Amygdala (tissue), 56 donors: Measurements from ENCODE around the gene N4BP2L1.

Experiments used
- DNase-seq, 56 donors: peaks; one replicate each; lab custom pipeline; 2025; lab: John Stamatoyannopoulos, UW

Gene N4BP2L1

DNA sequence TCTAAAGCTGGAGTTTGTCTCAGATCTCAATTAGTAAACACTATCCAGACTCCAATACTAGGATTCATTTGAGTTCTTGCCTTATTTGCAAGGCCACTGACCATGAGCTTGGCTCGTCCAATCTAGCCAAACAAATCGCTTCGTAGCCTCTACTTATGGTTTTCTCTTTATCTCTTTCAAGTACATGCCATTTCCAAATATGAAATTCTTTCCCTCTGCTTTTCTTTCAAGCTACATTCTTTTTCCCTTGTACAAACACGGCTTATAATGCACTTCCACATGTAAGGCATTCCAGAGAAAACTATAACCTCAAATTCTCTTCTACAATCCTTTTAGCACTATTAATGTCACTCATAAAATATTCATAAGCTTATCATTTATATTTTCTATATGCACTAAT is 10.9 kb upstream of the N4BP2L1 start:
- no peak for DNase-seq

DNA sequence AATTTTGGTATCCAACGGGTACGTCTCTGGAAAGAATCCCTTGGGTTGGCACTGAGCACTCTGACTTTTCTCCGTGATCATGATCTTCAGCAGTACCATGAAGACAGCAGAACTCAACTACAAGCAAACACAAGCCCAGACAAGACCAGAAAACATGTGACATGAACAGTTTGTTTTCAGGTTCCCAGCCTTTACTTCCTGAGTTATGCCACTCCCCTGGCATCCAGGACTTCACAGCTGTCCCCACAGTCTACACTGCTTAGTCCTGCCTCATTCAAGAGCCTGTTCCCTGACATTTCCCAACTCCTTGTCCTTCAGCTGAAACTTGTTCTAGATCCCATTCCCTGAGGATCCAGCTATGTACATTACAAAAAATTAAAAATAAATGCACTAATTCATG is 4.9 kb upstream of the N4BP2L1 start:
- DNase-seq, result no peak

DNA sequence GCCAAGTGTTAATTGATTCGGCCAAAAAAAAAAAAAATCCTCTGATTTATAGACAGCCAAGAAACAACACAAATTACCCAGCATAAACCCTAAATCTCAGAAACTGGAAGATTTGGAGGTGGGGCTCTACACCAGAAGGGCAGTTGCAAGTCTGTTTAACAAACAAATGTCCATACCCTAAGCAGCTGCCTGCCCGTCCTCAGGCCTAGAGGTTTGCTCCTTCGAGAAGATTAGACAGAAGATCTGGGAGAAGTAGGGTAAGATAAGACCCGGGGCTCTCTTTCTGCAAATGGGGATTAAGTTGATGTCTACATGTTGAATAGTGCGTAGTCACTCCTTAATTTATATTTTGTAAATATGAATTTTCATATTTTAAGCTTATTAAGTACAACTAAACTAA is 3.4 kb upstream of the N4BP2L1 start:
- DNase-seq, result no peak

DNA sequence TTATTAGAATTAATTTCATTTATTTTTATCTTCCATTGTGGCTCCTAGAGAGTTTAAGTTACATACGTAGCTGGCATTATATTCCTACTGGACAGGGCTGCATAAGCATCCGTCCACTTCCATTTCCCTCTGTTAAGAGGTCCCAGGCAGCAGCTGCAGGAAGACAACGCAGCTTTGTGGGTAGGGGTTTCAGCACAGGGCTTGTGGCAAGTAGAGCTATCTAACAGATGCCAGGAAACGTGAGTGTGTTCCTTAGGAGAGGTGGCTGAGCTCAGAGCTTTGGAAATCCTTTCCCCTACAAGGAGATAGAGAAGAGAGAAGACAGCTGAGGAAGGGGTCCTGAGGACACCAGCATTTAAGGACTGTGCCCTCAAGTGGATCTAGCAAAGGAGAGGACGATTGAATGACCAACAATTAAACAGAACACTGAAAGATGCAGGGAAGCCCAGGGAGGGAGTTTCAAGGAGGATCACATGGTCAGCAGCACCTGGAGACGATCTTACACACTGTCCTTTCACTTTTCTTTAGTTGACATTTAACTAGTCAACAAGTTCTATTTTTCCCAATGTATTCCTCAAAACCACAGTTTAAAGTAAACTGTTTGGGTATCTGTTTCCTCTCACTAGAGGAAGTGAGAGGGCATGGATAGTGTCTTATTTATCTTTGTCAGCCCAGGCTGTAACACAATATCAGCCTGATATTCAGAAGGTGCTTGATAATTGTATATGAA is 2.3 kb upstream of the N4BP2L1 start:
- peak in 1 of 56 donors; percentile 5 for DNase-seq

DNA sequence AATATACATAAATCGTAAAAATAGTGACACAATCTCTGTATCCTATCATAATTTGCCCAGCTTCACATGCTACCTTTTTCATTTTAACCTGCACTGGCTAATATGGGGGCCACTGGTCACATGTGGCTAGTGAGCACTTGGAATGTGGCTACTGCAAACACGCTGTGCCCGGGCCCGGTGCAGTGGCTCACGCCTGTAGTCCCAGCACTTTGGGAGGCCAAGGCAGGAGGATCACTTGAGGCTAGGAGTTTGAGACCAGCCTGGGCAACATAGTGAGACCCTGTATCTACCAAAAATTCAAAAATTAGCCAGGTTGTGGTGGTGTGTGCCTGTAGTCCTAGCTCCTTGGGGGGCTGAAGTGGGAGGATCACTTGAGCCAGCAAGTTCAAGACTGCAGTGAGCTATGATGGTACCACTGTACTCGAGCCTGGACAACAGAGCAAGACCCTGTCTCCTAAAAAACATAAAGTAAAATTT is 1.5 kb upstream of the N4BP2L1 start:
- no peak for DNase-seq

DNA sequence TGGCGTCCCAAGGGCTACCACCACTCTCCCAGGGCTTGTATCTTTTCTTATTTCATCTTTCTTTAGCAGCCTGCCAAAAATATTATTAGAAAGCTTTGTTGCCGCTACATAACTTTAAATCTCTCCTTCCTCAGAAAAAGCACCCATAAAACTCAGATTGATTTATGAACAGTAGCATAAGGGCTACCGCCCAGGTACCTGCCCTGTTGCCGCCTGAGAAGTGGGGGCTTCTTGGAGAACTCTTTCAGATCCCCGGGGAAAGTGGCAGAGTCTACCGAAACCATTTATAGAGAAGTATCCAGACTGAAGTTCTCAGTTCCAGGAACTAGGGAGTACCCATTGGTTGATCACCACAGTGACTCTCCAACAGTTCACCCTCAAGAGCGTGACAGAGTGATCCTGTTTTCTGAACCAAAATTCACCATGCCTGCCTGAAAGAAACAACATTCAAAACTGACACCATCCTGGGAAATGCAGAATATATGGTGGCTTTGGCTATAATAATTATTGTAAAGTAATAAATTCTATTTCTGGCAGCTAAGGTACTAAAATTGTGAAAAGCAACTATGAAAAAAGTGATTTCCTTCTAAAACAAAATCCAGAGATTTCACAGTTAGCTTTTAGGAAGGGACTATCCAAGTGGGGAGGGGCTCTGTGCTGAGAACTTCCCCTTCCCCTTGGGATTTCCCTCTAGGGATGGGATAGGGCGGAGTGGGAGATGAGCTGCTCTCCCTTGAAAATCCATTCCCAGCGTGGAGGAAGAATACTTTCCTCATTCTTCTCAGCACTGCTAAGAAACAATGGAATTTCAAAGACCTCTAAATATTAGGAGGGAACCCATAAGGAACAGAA is 877 bp upstream of the N4BP2L1 start:
- DNase-seq, result peak in 1 of 56 donors; percentile 45

DNA sequence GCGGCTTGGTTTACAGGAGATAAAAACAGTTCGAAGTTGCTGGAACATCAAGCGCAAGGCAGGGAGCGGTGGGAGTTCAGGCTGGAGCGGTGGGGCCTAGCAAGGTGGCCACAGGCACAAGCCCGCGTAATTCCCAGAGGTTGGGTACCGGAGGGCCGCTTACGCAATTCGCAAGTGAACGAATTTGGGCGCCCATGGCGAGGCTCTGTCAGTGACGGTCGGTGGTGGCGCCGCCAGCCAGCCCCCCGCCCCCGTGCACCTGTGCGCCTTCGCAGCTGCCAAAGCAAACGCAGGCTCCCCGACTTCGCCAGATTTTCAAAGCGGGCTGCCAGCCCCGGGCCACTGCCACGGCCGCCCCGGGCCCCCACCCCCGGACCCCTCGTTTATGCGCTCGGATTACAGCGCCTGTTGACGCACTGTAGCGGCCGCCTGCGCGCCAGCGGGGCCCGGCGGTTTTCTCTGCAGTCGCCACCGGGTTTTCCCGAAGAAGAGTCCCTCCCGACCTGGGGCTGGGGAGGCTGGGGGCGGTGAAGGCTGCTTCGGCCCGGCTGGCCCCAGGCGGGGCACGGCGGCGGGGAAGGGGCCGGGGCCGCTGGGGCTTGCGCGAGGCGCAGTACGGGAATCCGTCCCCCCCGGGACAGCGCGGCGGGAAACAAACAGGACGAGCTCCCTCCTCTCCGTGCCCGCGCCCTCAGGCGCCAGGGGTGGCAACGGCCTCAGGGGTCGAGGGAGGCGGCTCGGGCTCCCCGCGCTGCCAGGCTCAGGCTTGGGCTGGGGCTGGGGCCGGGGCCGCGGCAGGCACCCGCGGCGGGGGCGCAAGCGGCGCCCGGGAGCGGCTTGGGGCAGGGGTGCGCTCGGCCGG is 709 bp downstream of the N4BP2L1 start:
- DNase-seq, result peak in 40 of 56 donors; percentile 5 to 76 (median 46)

DNA sequence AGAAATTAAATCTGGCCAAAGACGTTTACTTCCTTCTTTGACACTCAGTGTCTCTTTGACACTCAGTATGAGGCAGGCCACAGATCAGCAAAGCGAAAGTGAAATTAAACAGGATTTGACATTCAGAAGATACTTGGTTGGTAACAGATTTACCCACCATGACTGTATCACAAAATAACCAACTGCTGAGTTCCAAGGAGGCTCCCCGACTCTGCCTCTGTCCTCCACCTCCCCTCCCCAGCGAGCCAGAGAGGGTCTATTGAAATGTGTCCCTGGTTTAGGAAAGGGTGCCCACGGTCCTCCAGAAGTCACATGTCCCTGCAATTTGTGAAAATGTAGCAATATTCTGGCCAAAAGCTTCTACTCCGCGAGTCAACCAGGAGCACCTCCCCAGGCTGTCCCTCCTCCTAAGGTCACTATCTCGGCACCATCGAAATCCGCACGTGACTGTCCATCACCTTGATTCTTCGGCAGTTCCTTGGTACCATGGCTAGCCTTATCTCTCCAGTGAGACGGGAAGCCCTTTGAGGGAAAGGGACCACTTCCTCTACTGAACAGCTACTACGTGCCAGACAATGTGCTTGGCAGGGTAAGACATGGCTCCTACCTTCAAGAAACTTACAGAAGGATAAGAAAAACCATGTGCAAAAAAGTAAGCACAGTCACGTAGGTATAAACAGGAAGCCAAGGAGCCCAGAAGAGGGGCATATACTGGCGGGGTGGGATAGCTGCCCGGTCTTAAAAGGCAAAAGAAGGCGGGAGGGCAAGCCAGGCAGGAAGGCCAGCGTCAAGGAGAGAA is 1.5 kb downstream of the N4BP2L1 start:
- DNase-seq, result peak in 4 of 56 donors; percentile 10 to 47 (median 26)

DNA sequence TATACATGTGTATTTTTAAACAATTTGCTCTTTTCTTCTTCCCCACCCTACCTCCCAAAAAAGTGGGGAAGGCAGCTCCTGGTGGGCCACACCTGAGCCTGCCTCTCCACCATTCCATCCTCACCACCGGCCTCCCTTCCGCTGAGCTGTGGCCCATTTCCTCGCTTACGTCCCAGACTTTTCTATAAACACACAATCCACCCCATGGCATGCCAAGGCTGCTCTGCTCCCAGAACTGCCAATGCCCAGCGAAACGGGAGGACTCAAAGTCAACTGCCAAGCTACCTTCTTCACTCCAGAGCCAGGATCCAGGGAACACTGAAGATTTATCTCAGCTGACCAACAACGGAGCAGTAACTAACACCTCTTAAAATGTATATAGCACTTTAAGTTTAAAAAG is 2.8 kb downstream of the N4BP2L1 start:
- peak in 2 of 56 donors; percentile 9 to 41 for DNase-seq

DNA sequence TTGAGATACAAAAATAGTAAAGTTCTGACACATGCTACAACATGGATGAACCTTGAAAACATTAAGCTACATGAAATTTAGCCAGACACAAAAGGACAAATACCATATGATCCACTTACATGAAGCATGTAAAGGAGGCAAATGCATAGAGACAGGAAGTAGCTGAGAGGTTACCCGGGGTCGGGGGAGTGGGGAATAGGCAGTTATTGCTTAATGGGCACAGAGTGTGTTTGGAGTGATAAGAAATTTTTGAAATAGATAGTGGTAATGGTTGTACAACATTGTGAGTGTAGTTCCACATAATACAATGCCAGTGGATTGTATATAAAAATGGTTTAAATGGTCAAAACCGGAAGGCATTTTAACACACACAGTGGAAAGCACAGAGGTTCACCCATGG is 4.3 kb downstream of the N4BP2L1 start:
- DNase-seq, result no peak

DNA sequence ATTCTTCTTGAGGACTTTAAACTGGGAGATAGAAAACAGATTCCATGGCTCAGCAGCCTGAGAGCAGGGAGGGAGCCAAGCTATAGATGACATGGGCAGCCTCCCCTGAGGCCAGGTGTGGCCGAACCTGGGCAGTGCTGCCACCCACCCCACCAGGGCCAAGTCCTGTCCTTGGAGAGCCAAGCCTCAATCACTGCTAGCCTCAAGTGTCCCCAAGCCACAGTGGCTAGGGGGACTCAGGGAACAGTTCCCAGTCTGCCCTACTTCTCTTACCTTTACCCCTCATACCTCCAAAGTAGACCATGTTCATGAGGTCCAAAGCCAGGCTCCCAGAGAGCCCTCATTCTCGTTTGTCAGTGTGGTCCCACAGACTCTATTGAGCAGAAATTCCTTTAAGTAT is 8.1 kb downstream of the N4BP2L1 start:
- no peak for DNase-seq

DNA sequence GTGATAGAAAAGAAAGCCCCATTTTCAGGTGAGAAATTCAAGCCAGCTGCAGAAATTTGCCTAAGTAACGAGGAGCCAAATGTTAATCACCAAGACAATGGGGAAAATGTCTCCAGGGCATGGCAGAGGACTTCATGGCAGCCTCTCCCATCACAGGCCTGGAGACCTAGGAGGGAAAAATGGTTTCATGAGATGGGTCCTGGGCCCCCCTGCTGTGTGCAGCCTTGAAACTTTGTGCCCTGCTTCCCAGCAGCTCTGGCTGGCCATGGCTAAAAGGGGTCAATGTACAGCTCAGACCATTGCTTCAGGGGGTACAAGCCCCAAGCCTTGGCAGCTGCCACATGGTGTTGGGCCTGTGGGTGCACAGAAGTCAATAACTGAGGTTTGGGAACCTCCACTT is 9.9 kb downstream of the N4BP2L1 start:
- no peak for DNase-seq

DNA sequence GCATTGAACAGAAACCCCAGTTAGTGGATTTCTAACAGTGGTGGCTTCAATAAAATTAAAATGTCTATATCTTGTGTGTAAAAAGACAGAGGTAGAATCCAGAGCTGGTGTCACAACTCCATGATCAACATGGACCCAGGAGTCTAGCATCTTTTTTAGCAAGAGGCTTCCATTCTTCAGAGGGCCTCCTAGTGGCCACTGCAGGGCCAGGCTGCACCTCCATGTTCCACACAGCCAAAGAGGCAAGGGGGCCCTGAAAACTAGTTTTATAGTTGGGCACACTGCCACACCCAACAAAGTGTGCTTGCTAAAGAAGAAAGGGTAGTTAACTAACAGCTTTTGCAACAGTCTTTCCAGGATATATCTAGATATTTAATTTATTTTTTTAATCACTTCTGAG is 12.9 kb downstream of the N4BP2L1 start:
- no peak for DNase-seq

DNA sequence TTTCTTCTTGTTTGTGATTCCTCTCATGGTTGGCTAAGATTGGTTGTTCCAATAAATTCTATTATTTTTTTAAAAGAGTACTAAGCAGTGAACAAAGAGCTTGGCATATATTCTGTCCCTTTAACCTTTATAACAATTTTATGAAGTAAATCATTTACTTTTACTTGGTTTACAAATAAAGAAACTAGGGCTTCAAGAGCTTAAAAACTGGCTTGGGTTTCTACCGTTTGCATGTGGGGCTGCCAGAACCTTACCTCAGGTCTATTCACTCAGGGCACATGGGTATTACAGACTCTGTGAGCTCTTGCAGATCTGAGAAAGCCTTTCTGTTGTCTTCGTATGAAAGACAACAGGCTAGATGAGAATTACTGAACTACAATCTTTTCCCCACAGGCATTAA is 13.3 kb downstream of the N4BP2L1 start:
- no peak for DNase-seq

DNA sequence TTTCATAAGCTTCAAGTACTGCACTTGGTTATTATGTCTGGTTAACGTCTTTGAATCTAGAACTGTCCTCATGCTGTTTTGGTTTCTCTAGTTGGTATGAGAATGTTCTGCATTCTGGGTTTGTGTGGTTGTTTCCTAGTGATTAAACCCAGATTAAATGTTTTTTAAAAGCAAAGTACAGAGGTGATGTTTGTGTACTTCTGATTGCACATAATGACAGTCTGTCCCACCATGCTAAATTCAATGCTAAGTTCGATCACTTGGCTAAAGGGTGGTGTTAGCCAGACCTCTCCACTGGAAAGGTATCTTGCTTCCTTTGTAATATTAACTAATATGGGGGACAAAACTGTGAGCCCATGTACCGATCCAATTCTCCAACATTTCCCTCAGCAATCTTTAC is 14.6 kb downstream of the N4BP2L1 start:
- DNase-seq, result no peak

DNA sequence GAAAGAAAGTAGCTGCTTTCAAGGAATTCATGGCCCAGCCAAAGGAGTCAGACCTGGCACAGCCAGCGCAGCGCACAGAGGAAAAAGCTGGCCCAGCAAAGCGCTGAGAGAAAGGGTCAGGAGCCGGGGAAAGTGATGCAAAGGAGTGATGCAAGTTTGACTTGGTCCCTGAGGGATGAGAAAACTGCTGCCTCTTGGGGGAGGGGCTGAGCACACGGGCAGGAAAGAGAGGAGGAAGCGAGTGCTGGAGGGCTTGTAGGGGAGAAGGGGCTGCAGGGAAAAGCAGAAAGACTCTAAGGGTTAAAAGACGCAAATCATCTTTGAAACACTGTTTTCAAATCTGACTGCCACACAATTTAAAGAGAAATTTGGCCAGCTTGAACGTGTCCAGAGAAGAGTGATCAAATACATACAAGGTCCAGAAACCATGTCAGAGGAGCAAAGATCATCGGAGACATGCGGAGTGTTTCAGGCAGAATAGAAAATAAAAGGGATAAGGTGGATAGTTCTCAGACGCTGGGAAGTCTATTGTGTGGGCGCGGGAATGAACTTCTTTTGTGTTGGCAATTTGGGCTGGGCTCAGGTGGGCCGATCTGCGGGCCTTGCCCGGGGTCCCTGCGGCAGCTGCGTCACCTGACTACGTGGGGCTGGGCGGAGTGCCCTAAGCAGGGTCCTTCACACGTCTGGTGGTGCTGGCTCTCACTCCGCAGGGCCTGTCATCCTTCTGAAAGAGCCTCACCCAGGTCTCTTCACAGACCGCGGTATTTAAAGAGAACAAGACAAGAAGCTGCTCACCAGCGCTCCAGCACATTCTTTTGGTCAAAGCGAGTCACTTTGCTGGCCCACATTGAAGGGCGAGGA is 18.1 kb downstream of the N4BP2L1 start:
- peak in 16 of 56 donors; percentile 5 to 51 (median 20) for DNase-seq

DNA sequence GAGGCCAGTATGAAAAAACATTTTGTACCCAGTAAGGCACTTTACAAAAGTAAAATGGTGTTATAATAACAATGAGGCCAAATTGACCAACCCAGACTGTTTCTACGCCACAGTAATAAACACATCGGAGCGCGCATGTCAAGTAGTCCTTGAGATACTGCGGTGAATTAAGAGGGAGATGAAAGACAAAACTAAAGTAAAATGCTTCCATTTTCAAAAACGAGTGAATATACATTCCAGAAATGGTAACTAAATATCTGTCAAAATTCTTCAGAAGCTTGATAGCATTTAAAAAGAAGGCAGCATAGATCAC is 19.0 kb downstream of the N4BP2L1 start:
- no peak for DNase-seq

DNA sequence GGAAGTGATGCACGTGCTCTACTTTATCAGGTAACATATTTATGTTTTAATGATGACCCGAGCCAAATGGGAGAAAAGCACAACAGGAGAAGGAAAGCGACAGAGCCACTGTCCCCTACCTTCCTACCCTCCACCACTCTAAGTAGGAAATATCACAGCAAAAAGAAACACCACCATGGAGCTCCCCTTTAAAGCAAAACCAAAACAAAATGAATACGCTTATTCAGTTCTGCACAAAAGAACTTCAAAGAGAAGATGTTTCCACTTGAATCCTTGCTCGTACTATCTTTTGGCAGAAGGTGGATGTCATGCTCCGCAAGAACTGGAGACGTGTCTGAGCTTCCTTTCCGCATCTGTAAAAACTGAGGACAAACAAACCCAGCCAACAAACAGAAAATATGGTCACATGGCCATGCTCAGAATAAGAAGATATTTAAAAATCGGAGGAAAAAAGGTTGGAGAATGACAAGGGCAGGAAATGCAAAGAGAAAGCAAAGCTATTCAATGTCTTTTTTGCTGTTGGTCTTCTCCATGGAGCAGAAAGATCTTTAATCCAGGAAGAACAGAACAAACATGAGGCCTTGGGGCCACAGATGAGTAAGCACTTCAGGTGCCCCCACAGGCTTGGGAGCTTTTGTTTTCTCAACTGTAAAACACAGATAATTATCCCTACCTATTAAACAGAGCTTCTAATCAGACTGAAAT is 19.5 kb downstream of the N4BP2L1 start:
- DNase-seq, result no peak

DNA sequence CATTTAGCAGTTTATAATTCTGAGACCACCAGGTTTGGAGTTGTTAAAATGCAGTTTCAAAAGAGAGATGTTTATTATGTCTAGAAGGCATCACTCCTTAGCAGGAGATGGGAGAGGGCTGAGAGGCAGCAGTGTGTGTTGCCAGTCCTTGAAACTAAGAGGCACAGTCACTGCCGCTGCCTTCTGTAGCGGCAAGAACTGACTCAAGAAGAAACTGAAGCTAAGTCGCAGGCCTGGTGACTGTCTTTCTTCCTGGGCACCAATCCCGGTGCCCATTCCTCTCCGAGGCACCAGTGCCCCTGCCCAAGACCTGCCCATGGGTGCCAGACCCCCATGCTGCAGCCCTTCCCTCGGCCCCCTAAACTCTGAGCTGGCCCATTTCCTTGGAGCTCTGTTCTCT is 20.1 kb downstream of the N4BP2L1 start:
- no peak for DNase-seq
